ENCODE data around the gene GOLGA6L1.
"Not testable (repeated sequence)": the region's sequence is repeated elsewhere in the genome, so short reads cannot be mapped to it uniquely, and the experiment has no call there.

GRCh38 chr15:23176683-23177082, 40.1 kb upstream of the GOLGA6L1 start:
- TF ChIP-seq, protein P1, sequence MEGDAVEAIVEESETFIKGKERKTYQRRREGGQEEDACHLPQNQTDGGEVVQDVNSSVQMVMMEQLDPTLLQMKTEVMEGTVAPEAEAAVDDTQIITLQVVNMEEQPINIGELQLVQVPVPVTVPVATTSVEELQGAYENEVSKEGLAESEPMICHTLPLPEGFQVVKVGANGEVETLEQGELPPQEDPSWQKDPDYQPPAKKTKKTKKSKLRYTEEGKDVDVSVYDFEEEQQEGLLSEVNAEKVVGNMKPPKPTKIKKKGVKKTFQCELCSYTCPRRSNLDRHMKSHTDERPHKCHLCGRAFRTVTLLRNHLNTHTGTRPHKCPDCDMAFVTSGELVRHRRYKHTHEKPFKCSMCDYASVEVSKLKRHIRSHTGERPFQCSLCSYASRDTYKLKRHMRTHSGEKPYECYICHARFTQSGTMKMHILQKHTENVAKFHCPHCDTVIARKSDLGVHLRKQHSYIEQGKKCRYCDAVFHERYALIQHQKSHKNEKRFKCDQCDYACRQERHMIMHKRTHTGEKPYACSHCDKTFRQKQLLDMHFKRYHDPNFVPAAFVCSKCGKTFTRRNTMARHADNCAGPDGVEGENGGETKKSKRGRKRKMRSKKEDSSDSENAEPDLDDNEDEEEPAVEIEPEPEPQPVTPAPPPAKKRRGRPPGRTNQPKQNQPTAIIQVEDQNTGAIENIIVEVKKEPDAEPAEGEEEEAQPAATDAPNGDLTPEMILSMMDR (IDR thresholded peaks at IDR 0.05): not testable (repeated sequence)
- not testable (repeated sequence) for TF ChIP-seq POLR2A, EP300, POLR2AphosphoS5 (IDR thresholded peaks at IDR 0.05)
